Cardiac septum (tissue), 1 donor: ENCODE data around the gene CIAO1. TPM values are rescaled to one million over a fixed set of nuclear protein-coding genes. Genes with fewer than 3 reads are reported as not detected.
A peak's percentile ranks its signal among the peaks of the same experiment; 100 is the strongest.
"Not testable (repeated sequence)": the region's sequence is repeated elsewhere in the genome, so short reads cannot be mapped to it uniquely, and the experiment has no call there.

ENCODE experiments used
- DNase-seq: peaks from one replicate; pipeline ENCODE4 v3.0.0-alpha.2; 2020; ENCODE audit warnings: low spot score
- intact Hi-C: fragments of 100-400 bp; cut with DNase I; formaldehyde crosslinking; loops from one replicate; pipeline ENCODE4 v1.14.0; 2022
- total RNA-seq: library from RNA; stranded (reverse); fragmentation: NEBNext Ultra II Directional; extraction: Animal tissue kit (Norgen Biotek cat#: 25700); gene quantifications from one replicate; pipeline ENCODE4 v1.2.1, GENCODE V29; 2021
- donor health status: DM: no; HTN: no; CAD: no.

The CIAO1 gene
- total RNA-seq, 1 donor from 2014 or later: 56.1 TPM

GRCh38 chr2:96247896-96248295 lies 18.1 kb upstream of the CIAO1 start:
- no peak for DNase-seq
- intact Hi-C loops: no loop called here

GRCh38 chr2:96248624-96249023 lies 17.4 kb upstream of the CIAO1 start:
- no peak for DNase-seq
- intact Hi-C loops: no loop called here

GRCh38 chr2:96249654-96250053 lies 16.4 kb upstream of the CIAO1 start:
- intact Hi-C loops: no loop called here

GRCh38 chr2:96250188-96250587 lies 15.8 kb upstream of the CIAO1 start:
- intact Hi-C loops: no loop called here
- DNase-seq: no peak

More at GRCh38 chr2:96249654-96250053, 16.4 kb upstream of the CIAO1 start:
- no peak for DNase-seq

GRCh38 chr2:96251721-96252292 lies 14.2 kb upstream of the CIAO1 start:
- intact Hi-C loops: no loop called here
- DNase-seq: peak; percentile 88

- no peak for DNase-seq
- intact Hi-C loops: no loop called here
Observed at GRCh38 chr2:96252526-96252925, 13.5 kb upstream of the CIAO1 start.

GRCh38 chr2:96253006-96253405 lies 13.0 kb upstream of the CIAO1 start:
- intact Hi-C loops: no loop called here
- DNase-seq: no peak

- intact Hi-C loops: no loop called here
- DNase-seq: no peak
Observed at GRCh38 chr2:96254571-96254970, 11.5 kb upstream of the CIAO1 start.

GRCh38 chr2:96256611-96257113 lies 9.4 kb upstream of the CIAO1 start:
- no peak for DNase-seq
- intact Hi-C loops: no loop called here

- intact Hi-C loops, DNase-seq: not testable (repeated sequence)
Observed at GRCh38 chr2:96257744-96258143, 8.3 kb upstream of the CIAO1 start.

- DNase-seq: no peak
- intact Hi-C loops: no loop called here
Observed at GRCh38 chr2:96258166-96259022, 7.6 kb upstream of the CIAO1 start.

- no peak for DNase-seq
- intact Hi-C loops: no loop called here
Observed at GRCh38 chr2:96259497-96259921, 6.5 kb upstream of the CIAO1 start.

- DNase-seq: peak; percentile 83
- intact Hi-C loops: loop anchor here (10.0 kb wide), 1 partner anchor 246 kb away; no protein-coding TSS in a partner anchor
Observed at GRCh38 chr2:96260387-96261260, 5.4 kb upstream of the CIAO1 start.

GRCh38 chr2:96261328-96262003 lies 4.6 kb upstream of the CIAO1 start:
- no peak for DNase-seq
- intact Hi-C loops: loop anchor here (10.0 kb wide), 1 partner anchor 247 kb away; no protein-coding TSS in a partner anchor

- no peak for DNase-seq
- intact Hi-C loops: loop anchor here (10.0 kb wide), 1 partner anchor 248 kb away; no protein-coding TSS in a partner anchor
Observed at GRCh38 chr2:96262306-96262705, 3.7 kb upstream of the CIAO1 start.

- no peak for DNase-seq
- intact Hi-C loops: loop anchor here (10.0 kb wide), 1 partner anchor 249 kb away; no protein-coding TSS in a partner anchor
Observed at GRCh38 chr2:96264086-96264485, 1.9 kb upstream of the CIAO1 start.

- intact Hi-C loops: loop anchor here (5.0 to 10.0 kb wide), 2 partner anchors 118 to 250 kb away; partner anchors contain the start of gene DUSP2
- no peak for DNase-seq
Observed at GRCh38 chr2:96264656-96265348, 1.2 kb upstream of the CIAO1 start.

GRCh38 chr2:96265349-96265839 lies 631 bp upstream of the CIAO1 start:
- DNase-seq: peak; percentile 84
- intact Hi-C loops: loop anchor here (5.0 to 10.0 kb wide), 2 partner anchors 118 to 251 kb away; partner anchors contain the start of gene DUSP2
